Stimulated activated CD4-positive, alpha-beta T cell treated with anti-CD3 and anti-CD28 coated beads, Interleukin-4, amount 100 ng/mL, for 48 hours (primary cell): ENCODE data around the gene SPRN.
"Not testable (repeated sequence)": the region's sequence is repeated elsewhere in the genome, so short reads cannot be mapped to it uniquely, and the experiment has no call there.

ENCODE experiments used
- DNase-seq, 2 donors: peaks; one replicate each; pipeline ENCODE4 v3.0.0-alpha.2; 2020; ENCODE audit warnings: low read depth in 2 of 2

The SPRN gene

DNA sequence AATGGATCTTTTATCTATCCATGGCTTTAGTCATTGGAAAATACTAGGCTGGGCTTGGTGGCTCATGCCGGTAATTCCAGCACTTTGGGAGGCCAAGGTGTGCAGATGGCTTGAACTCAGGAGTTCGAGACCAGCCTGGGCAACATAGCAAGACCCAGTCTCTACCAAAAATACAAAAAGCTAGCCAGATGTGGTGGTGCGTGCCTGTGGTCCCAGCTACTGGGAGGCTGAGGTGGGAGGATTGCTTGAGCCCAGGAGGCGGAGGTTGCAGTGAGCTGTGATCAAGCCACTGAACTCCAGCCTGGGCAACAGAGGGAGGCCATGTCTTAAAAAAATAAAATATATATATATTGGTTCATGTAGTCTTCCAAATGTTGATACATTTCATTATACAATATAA is 37.5 kb downstream of the SPRN start:
- DNase-seq = not testable (repeated sequence)

DNA sequence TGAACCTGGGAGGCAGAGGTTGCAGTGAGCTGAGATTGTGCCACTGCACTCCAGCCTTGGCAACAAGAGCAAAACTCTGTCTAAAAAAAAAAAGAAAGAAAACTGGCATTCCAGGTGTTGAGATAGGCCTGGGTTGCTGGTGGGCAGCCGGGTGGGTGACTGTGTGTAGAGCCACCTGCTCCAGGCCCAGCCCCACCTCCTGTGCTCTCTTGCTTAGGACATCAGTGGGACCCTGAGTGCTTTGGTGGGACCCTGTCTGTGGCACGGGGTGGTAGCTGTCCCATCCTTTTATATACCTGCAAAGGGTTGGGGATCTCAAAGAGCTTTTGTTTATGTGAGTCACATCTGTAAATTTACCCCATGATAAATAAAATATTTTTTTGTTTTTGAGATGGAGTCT is 39.2 kb downstream of the SPRN start:
- DNase-seq = no peak

DNA sequence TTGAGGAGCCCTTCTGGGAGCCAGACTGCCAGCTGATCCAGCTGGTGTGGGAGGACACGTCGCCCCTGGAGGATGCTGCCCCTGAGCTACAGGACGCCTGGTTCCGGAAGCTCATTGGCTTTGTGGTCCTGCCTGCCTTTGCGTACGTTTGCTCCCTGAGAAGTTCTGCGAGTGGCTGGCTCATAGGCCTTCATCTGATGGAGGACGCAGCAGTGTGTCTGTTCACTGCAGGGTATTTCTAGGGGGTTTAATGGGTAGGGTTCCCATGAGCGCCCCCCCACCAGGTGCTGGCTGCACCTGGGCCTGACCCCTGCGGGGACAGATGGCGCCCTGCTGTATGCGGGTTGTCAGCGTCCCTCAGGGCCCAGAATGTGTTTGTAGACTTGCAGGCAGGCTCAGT is 40.4 kb downstream of the SPRN start:
- no peak for DNase-seq

DNA sequence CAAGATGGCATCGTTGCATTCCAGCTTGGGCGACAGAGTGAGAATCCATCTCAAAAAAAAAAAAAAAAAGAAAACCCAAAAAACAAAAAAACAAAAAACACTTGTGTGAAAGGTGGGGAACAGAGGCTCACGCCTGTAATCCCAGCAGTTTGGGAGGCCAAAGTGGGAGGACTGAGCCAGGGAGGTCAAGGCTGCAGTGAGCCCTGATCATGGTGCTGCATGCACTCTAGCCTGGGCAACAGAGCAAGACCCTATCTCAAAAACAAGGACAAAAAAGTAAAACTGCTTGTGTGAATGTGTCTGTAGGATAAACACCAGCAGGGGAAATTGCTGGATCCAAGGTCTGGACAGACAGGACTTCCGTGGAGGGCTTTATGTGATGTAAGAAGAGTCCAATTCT is 40.9 kb downstream of the SPRN start:
- DNase-seq = no peak

DNA sequence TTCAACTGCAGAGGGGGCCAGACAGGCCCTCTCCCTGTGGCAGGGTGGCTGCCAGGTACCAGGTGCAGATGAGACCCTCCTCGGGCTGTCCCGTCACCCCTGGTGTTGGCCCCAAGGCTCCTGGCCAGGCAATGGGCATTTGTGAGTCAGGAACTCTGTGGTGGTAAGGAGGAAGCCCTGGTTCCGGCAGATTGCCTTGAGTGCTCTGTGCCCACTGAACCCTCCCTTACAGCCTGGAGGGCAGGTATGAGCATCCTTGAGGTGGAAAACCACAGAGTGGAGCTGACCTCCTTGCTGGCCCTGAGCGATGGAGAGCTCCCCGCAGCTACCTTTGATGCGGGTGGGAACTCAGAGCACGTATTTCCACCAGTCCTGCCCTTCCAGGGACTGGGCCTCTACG is 43.4 kb downstream of the SPRN start:
- no peak for DNase-seq

DNA sequence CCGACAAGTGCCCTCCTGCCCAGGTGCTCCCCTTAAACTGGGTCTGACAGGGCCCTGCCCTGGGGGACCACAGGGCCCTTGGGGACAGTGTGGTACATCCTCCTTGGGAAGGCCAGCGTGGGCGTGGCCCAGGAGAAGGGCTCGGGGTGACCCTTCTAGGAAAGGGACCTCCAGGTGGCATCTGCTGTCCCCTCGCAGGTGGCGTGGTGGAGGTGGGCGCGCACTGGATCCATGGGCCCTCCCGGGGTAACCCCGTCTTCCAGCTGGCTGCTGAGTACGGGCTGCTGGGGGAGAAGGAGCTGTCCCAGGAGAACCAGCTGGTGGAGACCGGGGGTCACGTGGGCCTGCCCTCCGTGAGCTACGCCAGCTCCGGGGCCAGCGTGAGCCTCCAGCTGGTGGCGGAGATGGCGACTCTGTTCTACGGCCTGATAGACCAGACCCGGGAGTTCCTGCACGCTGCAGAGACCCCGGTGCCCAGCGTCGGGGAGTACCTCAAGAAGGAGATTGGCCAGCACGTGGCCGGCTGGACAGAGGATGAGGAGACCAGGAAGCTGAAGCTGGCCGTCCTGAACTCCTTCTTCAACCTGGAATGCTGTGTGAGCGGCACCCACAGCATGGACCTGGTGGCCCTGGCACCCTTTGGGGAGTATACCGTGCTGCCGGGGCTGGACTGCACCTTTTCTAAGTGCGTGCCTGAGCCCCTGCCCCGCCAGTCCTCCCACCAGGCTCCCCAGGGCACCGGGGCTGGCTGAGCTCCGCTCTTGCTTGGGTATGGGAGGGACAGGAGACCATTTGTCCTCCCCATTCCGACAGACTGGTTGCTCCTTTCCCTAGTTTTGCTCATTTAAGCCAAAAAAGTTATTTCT is 44.4 kb downstream of the SPRN start:
- no peak for DNase-seq

DNA sequence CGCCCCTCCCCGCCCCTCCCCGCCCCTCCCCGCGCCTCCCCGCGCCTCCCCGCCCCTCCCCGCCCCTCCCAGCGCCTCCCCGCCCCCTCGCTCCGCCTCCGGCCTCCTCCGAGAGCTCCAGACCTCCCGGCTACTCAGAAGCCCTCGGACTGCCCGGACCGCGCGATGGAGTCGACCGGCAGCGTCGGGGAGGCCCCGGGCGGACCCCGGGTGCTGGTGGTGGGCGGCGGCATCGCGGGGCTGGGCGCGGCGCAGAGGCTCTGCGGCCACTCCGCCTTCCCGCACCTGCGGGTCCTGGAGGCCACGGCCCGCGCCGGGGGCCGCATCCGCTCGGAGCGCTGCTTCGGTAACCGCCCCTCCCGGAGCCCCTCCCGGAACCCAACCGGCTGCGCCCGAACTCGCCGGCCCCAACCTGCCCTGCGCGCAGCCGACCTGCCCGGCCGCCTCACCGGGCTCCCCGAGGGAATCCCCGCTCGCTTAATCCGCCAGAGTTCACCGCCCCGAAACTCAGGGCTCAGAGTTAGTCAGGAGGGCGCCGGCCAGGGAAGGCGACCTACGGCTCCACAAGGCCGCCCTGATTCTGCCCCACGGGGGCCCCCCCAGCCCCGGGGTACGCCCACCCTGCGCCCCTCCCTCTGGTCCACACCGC is 45.1 kb downstream of the SPRN start, which contains the start of gene PAOX:
Gene PAOX (plus strand): TSS at position 111 of the 649 bp plus-strand sequence. CDS start 55 bp downstream, at position 166.
- DNase-seq = peak in 1 of 2 donors; percentile 54

DNA sequence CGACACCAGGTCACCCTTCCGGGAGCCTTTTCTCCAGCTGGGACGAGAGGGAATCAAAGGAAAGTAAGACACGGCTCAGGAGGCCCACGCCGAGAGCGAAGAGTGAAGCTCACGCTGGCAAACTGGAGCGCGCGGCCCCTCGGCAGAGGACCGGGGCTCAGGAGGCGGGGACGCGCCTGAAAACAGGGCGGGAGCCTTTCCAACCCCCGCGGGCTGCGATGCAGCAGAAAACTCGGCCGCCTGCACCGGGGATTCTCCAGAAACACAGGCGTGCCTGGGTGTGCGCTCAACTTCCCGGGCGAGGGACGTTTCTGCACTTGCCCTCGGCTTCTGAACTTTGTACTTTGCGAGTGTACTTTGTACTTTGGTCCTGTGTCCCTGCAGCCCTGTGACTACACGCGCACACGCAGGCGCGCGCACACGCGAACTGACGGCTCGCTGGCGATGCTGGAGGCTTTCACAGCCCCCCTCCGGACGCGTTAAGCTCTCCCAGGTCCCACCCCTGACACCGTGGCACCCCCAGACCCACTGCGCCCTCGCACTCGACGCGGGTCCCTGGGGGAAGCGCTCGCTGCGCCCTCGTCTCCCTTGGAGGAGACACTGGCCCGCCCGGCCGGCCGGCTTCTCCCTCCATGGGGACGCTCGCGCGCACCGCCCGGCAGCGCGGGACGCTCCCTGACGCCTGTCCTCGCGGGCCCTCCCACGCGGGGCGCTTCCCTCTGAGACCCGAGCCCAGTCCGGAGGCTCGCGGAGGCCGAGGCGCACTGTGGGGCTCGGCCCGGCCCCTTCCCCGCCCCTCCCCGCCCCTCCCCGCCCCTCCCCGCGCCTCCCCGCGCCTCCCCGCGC is 46.0 kb downstream of the SPRN start:
- DNase-seq = peak in 1 of 2 donors; percentile 50

DNA sequence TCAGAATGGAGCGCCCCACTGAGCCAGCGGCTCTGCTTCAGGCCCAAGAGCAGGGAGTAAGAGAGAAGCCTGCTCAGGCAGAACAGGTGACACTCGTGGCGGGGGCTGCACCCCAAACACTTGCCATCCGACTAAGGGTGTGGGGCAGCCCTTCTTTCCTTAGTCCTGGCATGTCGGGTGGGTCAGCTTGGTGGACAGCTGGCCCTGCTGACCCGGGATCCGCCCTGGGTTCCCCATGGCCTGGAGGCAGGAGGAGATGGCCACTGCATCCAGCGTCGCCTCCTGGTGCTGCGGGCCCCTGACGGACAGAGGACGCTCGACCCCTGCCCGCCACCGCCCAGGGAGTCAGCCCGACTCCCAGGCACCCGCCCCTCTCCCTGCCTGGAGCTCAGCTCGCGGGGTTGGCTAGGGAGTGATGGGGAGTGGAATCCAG is 46.6 kb downstream of the SPRN start:
- no peak for DNase-seq

DNA sequence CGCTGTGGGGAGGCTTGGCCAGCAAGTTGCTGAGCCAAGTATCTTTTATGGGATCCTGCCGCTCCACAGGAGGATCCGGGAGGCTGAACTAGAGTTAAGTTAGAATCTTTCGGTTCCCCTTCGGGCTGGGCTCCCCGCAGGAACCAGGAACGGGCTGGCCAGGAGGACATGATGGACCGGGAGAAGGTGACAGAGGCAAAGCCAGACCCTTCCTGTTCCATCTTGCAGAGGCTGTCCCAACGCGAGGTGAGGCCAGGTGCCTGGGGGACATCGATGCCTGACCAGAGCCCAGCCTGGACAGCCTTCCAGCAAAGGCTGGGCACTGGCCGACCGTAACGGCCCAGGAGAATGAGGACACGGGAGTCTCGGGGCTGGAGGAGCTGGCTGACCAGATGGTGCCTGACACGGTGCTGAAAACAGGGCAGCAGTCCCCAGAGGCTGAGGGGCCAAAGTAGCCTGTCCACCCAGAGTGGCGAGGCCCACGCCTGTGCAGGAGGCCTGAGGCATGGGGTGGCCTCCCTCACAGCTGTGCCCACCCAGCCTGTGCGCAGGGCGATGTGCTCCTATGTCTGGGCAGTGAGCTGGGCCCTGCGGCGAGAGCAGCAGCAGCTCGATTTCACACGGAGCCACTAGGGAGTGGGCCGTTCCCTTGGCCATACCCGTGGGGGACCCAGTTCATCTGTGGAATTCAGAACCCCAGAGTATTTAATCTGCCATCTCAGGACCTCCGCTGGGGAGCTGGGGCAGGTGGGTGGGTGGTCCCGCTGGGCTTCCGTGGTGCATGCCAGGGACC is 47.2 kb downstream of the SPRN start:
- DNase-seq = no peak

DNA sequence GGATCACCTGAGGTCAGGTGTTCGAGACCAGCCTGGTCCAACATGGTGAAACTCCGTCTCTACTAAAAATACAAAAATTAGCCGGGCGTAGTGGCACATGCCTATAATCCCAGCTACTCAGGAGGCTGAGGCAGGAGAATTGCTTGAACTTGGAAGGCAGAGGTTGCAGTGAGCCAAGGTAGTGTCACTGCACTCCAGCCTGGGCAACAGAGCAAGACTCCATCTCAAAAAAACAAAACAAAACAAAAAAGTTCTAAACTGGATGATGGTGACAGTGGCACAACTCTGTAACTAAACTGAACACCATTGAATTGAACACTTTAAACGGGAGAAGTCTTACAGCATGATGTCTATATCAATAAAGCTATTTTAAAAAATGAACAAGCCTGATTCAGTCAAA is 48.2 kb downstream of the SPRN start:
- not testable (repeated sequence) for DNase-seq

DNA sequence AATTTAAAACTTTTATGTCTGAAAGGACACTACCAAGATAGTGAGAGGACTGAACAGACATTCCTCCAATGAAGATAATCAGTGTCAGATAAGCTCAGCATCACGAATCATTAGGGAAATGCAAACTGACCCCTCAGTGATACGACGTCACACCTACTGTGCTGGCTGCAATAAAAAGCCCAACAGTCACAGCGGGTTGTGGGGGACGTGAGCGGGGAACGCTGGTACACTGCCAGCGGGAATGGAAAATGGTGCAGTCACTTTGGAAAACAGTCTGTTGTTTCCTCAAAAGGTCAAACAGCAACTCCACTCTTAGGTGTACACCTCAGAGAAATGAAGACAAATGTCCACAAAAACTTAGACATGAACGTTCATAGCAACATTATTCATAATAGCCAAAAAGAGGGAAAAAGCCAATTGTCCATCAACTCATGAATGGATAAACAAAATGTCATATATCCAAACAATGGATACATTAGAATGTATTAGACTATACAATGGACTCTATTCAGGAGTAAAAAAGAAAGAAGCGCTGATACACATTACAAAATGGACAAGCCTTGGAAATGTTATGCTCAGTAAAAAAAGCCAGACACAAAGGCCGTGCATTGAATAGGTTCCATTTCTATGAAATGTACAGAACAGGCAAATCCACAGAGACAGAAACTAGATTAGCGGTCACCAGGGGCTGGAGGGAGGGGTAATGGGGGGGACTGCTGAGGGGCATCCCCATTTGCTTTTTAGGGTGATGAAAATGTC is 48.9 kb downstream of the SPRN start:
- no peak for DNase-seq

DNA sequence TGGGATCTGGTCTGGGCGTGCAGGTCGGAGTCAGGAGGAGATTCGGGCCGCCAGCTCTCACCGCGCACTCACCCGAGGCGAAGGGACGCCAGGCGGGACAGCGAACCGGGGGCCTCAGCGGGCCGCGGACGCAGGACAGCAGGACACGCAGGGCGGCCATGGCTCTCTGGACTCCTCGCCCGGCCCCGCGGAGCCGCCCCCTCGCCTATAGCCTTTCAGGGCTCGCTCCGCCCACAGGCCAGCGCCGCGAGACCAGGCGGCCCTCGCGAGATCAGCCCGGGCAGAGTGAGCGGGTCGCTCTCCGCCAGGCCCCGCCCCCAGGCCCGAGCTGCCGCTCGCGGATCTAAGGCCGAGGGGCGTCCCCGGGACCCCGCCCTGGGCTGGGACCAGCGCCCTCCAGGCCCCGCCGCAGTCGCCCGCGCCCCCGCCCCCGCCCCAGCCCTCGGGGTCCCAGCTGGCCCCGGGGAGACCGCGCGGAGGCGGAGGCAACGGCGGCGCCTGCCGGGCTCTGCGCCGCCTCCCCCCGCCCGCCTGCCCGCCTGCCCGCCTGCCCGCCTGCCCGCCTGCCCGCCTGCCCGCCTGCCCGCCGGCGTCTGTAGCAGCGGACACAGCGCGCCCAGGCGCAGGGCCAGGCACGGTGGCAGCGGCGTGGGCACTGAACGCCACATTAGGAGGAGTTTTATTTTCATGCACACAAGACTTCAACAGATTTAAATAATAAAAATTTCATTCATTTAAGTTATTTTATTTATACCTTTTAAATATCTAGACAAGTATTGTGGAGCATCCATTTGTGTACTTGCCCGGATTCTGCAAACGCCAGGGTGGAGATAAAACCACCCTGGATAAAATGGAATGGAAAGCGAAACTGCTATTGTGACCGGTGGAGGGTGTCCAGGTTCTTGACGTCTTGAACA is 51.0 kb downstream of the SPRN start, which contains the start of gene ECHS1:
Gene ECHS1 (minus strand): TSS at position 181 of the 917 bp plus-strand sequence. CDS start 21 bp downstream, at position 160.
- peak; percentile 93 to 95 for DNase-seq

DNA sequence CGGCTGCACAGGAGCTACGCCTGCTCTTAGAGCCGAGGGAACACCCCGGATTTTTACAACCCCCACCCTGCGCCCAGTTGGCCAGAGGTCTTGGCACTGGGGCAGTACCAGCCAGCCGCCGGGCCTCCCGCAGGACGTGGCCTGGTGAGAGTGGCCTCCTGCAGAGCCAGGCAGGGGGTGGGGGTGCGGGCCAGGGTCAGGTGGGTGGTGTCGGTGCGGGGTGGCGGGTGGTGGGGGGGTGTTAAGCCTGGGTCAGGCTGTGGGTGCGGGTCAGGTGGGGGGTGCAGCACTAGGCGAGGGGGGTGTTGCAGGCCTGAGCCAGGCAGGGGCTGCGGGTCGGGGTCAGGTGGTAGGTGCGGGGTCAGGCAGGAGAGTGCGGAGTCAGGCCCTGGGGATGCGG is 51.9 kb downstream of the SPRN start:
- DNase-seq = no peak
